Transverse colon (tissue), 4 donors: ENCODE measurements around the gene FLT4. TPM values are rescaled to one million over a fixed set of nuclear protein-coding genes. Genes with fewer than 3 reads are reported as not detected.

Source experiments
- DNase-seq: peaks from one replicate; pipeline ENCODE4 v3.0.0-alpha.2; 2019
- H3K27ac ChIP-seq, 4 donors: fragments of 200-600 bp; sonication (generic); 2 replicates each; pipeline ENCODE4 v1.5.1; 2016 to 2018; ENCODE audit warnings: inconsistent platforms in 4 of 4
- H3K27me3 ChIP-seq: fragments of 200-600 bp; sonication (generic); 2 replicates; pipeline ENCODE4 v1.5.1; 2017; ENCODE audit warnings: inconsistent platforms
- H3K36me3 ChIP-seq, 4 donors: fragments of 200-600 bp; sonication (generic); 2 replicates each; pipeline ENCODE4 v1.5.1; 2017 to 2019; ENCODE audit warnings: inconsistent platforms in 4 of 4
- H3K4me1 ChIP-seq, 4 donors: fragments of 200-600 bp; sonication (generic); 2 replicates each; pipeline ENCODE4 v1.5.1; 2017 to 2020; ENCODE audit warnings: inconsistent platforms in 4 of 4
- H3K4me3 ChIP-seq, 4 donors: fragments of 200-600 bp; sonication (generic); 1 replicate in 1 of 4; 2 replicates in 3 of 4; pipeline versions ENCODE4 v1.5.1 to v1.6.1; 2017 to 2019; ENCODE audit warnings: inconsistent platforms in 4 of 4
- H3K9me3 ChIP-seq, 2 donors: fragments of 200-600 bp; sonication (generic); 2 replicates each; pipeline ENCODE4 v1.5.1; 2017 to 2019; ENCODE audit warnings: inconsistent platforms in 2 of 2
- CTCF ChIP-seq, 5 experiments: fragments of 200-600 bp in 3 of 5; fragments of 450-650 bp in 2 of 5; sonication (generic) in 3 of 5; IDR thresholded peaks; 1 replicate in 2 of 5; 2 replicates in 3 of 5; pipeline ENCODE4 v1.5.1; 2016 to 2017; ENCODE audit warnings: antibody characterized with exemption in 5 of 5, inconsistent platforms in 3 of 5, mild to moderate bottlenecking in 2 of 5, moderate library complexity in 1 of 5
- EP300 ChIP-seq: sonication (generic); formaldehyde crosslinking; IDR thresholded peaks from one replicate; pipeline ENCODE4 v1.6.1; 2017; ENCODE audit warnings: antibody characterized with exemption, low read depth
- POLR2A ChIP-seq: fragments of 450-650 bp; IDR thresholded peaks from one replicate; pipeline ENCODE4 v1.6.1; 2016; ENCODE audit warnings: antibody characterized with exemption, mild to moderate bottlenecking, moderate library complexity
- POLR2AphosphoS5 ChIP-seq, 3 donors: sonication (generic); formaldehyde crosslinking; IDR thresholded peaks; one replicate each; pipeline ENCODE4 v1.6.1; 2016; ENCODE audit warnings: antibody characterized with exemption in 3 of 3
- WGBS, 2 donors: methylation state at CpG; one replicate each; pipeline ENCODE4 v1.1.5; 2018; ENCODE audit warnings: low coverage in 1 of 2; 5-methylcytosine and 5-hydroxymethylcytosine counted together
- in situ Hi-C, 4 donors: fragments of 200-750 bp; cut with MboI; loops; one replicate each; pipeline versions ENCODE4 v1.15.0 to v1.15.1; 2017; ENCODE audit warnings: low sequenced_read_pairs in 3 of 4, low pct_ligation_motif_present in 1 of 4, low pct_unique_long_range_greater_than_20kb in 1 of 4
- intact Hi-C: fragments of 100-400 bp; cut with DNase I; formaldehyde crosslinking; loops from one replicate; pipeline ENCODE4 v1.15.1; 2023; ENCODE audit warnings: low total_unique reads
- total RNA-seq, 4 donors: library from RNA; depleted of rRNA; stranded (reverse); fragments of >200 nt; gene quantifications; one replicate each; pipeline ENCODE4 v1.1.0, GENCODE V29; 2016

The FLT4 gene
- total RNA-seq, 4 donors from 2014 or later, result 1.8 to 16.1 (median 4.0) TPM

DNA sequence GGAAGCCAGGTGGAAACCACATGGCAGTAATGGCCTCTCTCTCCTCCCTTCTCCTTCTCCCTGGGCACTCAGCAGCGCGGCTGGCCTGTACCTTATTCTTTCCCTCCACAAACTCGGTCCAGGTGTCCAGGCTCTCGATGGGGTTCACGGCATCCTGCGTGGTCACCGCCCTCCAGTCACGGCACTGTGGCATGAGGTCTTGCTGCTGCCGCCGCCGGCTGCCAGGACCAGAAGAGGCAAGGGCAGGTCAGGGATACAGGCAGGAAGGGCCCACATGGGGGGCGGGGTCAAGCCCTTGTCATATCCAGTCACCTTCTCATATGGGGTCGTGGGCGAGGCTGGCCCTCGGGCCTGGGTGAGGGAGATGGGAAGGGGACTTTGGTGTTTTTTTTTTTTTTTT is 25.6 kb downstream of the FLT4 start:
- DNase-seq, result no peak
- in situ Hi-C loops, result no loop called here
- intact Hi-C loops, result no loop called here

GRCh38 chr5:180623411-180623834 is 26.0 kb downstream of the FLT4 start:
- in situ Hi-C loops, result no loop called here
- no peak for TF ChIP-seq EP300
- TF ChIP-seq POLR2AphosphoS5 (IDR thresholded peaks at IDR 0.05), result no peak
- no peak for TF ChIP-seq CTCF (IDR thresholded peaks at IDR 0.05)
- TF ChIP-seq POLR2A, result no peak
- Histone ChIP-seq H3K27me3 (peaks cover 20% of the 10 kb centered on the region), H3K9me3 (no peaks in the 10 kb centered on the region), H3K4me3 (no peak overlapping the region), H3K27ac (no peak overlapping the region), H3K36me3 (no peaks in the 10 kb centered on the region), H3K4me1 (peaks cover 0 to 4% (median 2%) of the 10 kb centered on the region in 4 donors)
- 88% methylated on average over 9 of the region's 10 CpGs; no CpG with 5 or more reads in 1 of the 2 donors for WGBS, 2 donors
- intact Hi-C loops, result no loop called here
- DNase-seq, result no peak

More for the DNA sequence above, 25.6 kb downstream of the FLT4 start:
- TF ChIP-seq POLR2A (no peak), POLR2AphosphoS5 (IDR thresholded peaks at IDR 0.05) (no peak), EP300 (no peak), CTCF (IDR thresholded peaks at IDR 0.05) (no peak)
- Histone ChIP-seq H3K27me3 (peaks cover 15% of the 10 kb centered on the region), H3K27ac (no peak overlapping the region), H3K36me3 (no peaks in the 10 kb centered on the region), H3K9me3 (no peaks in the 10 kb centered on the region), H3K4me3 (no peak overlapping the region), H3K4me1 (peaks cover 0 to under 1% (median under 1%) of the 10 kb centered on the region in 4 donors)
- 91% methylated on average over 15 of the region's 15 CpGs; no CpG with 5 or more reads in 1 of the 2 donors for WGBS, 2 donors

DNA sequence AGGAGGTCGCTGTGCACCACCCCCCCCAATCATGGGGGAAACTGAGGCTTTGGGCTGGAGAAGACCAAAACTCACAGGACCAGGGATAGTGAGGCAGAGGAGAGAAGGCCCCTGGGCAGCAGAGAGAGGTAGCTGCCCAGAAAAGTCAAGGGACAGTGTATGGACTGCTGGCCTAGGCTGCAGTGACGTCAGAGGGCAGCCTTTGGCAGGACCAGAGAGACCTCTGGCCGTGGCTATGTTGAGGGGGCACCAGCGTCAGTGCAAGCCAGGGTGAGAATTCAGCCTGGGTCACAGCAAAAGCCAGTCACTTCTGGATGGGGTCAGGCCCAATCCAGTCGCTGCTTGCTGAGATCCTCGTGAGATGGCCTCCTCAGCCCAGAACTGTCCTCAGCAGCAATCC is 26.5 kb downstream of the FLT4 start:
- Histone ChIP-seq H3K36me3 (no peaks in the 10 kb centered on the region), H3K9me3 (no peaks in the 10 kb centered on the region), H3K27ac (no peak overlapping the region), H3K4me1 (peaks cover 0 to 4% (median 2%) of the 10 kb centered on the region in 4 donors), H3K4me3 (no peak overlapping the region), H3K27me3 (peaks cover 21% of the 10 kb centered on the region)
- no peak for TF ChIP-seq CTCF (IDR thresholded peaks at IDR 0.05)
- TF ChIP-seq EP300, result no peak
- TF ChIP-seq POLR2A, result no peak
- TF ChIP-seq POLR2AphosphoS5 (IDR thresholded peaks at IDR 0.05), result no peak
- intact Hi-C loops (no loop called here), in situ Hi-C loops (no loop called here)
- WGBS, 2 donors, result 88% methylated on average over 6 of the region's 6 CpGs; no CpG with 5 or more reads in 1 of the 2 donors
- DNase-seq, result no peak

GRCh38 chr5:180621311-180621710 is 28.1 kb downstream of the FLT4 start:
- 92% methylated on average over 32 of the region's 32 CpGs; no CpG with 5 or more reads in 1 of the 2 donors for whole genome bisulfite sequencing, 2 donors
- TF ChIP-seq POLR2A (no peak), CTCF (IDR thresholded peaks at IDR 0.05) (no peak), EP300 (no peak), POLR2AphosphoS5 (IDR thresholded peaks at IDR 0.05) (no peak)
- in situ Hi-C loops, result no loop called here

More at GRCh38 chr5:180621311-180621710, 28.1 kb downstream of the FLT4 start:
- no peaks in the 10 kb centered on the region for H3K36me3 ChIP-seq
- no peak overlapping the region for H3K4me3 ChIP-seq
- DNase-seq, result no peak
- no peak overlapping the region for H3K27ac ChIP-seq
- H3K4me1 ChIP-seq, result peaks cover 0 to 4% (median 2%) of the 10 kb centered on the region in 4 donors
- intact Hi-C loops, result no loop called here
- H3K9me3 ChIP-seq, result no peaks in the 10 kb centered on the region
- peaks cover 21% of the 10 kb centered on the region for H3K27me3 ChIP-seq
